GM18505 (cell line): ENCODE results near the gene NUP210.

Source experiments
- ATAC-seq: cut with Tn5 transposase; IDR thresholded peaks from one replicate; pipeline ENCODE4 v1.9.1; 2021; ENCODE audit not compliant: unreplicated experiment
- POLR2A ChIP-seq: IDR thresholded peaks from 4 replicates; pipeline ENCODE4 v1.6.1; 2011; ENCODE audit warnings: borderline replicate concordance; ENCODE audit not compliant: insufficient read depth, insufficient read length; ENCODE audit errors: extremely low read depth

Gene NUP210

DNA sequence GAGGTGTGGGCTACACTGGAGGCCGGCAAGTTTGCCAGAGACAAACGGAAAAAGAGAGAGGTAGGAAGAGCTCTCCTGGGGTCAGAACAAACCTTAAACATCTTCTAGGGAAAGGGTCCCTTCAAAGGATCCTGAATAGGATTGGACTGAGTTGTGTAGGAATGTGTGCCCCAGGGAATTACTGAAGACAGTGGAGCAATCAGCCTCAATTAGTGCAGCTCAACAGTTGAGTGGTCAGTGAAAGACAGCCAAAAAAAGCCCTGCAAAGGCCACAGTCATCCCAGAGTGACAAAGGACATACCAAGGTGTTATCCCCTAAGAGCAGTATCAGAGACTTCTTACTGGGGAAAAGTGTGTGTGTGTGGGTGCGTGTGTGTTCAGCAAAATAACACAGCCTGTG lies 70.3 kb downstream of the NUP210 start:
- ATAC-seq: no peak
- no peak for TF ChIP-seq POLR2A

DNA sequence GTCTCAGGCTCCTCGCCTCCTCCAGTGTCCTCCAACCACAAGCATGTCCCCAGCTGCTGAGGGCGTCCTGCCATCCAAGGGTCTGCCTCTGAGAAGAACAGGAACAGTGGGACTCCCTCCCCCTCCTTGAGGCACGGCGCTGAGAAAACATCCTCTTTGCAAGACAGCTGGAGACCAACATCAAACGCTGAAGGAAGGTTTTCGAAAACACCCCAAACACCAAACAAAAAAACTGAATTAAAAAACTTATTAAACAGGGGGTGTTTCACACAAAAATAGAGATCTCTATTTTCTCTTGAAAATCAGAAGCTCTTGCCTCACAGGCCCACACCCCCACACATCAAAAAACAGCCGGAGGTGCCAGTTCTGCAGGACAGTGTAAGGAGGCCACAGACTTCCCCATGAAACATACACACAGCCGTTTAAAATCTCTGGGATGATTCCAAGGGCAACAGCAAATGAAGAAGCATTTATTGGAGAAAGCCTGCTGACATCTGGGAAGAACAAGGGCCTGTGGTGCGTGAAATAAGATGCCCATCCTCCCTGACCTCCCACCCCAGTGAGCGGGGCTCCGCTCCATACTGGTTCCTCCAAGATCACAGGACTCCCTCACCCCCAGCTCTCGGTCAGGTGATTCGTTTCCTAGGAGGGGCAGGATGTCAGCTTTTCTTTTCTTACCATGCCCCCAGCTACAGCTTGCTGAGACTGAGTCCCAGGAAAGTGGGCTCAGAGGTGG lies 71.3 kb downstream of the NUP210 start:
- no peak for TF ChIP-seq POLR2A
- no peak for ATAC-seq

- TF ChIP-seq POLR2A: no peak
- ATAC-seq: no peak
Observed at GRCh38 chr3:13348100-13348499, 72.0 kb downstream of the NUP210 start.

GRCh38 chr3:13347390-13347950 lies 72.7 kb downstream of the NUP210 start:
- no peak for ATAC-seq
- TF ChIP-seq POLR2A: no peak

DNA sequence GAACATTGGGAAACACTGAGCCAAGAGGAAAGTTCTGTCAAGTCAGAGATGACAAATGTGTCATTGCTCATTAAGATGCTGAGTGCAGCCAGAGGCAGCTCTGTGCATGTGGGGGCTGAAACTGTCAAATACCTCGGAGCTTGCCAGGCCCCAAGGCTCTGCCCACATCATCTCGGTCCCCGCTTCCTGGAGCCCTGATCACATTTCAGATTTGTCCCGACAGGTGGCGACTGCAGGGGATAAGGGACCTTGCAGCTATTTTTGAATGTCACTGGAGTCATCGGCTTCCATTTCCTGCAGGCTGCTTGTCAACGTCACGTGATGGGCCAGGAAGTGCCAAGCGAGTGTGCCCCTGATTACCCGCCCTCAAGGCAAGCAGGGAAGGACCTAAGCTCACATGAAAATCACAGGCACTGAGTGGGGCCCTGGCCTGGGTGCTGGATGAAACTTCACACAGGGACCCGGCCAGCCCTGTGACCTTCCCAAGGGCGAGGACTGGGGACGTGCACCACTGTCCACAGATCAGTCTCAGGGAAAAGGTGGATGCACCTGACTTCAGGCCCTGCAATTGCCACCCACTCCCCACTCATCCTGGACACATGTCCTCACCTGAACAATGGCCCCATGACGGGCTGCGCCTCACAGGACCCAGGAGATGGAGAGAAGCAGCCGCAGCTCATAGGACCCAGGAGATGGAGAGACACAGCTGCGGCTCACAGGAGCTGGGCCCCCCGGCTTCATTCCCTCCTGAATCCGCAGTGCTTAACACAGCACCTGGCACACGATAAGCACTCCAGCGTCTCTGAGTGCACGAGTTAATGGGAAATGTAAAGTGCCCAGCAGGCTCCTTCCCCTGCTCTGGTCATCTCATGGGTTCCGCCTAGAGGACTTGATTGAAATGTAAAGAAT lies 73.4 kb downstream of the NUP210 start:
- ATAC-seq: no peak
- TF ChIP-seq POLR2A: no peak

GRCh38 chr3:13345772-13346171 lies 74.3 kb downstream of the NUP210 start:
- TF ChIP-seq POLR2A: no peak
- no peak for ATAC-seq

DNA sequence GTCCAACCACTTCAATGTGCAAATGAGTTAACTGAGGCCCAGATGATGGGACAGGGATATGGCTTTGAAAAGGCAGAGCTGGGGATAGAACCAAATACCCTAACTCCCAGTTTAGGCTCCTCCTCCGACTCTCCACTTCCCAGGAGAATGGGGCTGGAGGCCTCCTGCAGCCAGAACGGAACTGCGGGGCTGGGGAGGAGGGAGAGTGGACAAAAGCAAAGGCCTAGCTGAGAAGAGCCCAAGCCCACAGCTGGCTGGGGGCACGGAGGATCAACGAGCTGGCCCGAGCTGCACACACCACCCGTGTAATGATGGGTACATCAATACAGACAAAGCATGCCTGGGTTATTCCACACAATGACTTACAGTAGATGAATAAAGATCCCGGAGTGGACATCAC lies 74.8 kb downstream of the NUP210 start:
- TF ChIP-seq POLR2A: no peak

GRCh38 chr3:13344663-13345062 lies 75.5 kb downstream of the NUP210 start:
- no peak for TF ChIP-seq POLR2A
- ATAC-seq: no peak

More for the DNA sequence above, 74.8 kb downstream of the NUP210 start:
- no peak for ATAC-seq

DNA sequence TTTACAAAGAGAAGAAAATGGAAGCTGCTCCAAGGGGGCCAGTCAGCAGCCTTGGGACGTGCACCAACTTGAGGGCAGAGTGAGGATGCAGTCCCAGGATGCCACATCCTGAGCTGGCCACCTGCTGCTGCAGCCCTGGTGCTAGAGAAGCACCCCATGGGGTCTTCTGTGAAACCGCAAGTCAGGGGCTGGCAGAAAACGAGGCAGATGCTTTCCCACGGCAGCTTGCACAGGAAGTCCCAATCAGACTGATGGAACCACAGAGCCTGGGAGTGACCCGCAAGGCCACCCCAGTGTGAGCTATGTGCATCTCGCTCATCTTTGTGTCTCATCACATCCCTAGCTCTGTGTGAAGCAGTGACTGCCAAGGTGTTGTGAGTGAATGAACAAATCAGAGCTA lies 76.5 kb downstream of the NUP210 start:
- no peak for TF ChIP-seq POLR2A
- ATAC-seq: no peak

DNA sequence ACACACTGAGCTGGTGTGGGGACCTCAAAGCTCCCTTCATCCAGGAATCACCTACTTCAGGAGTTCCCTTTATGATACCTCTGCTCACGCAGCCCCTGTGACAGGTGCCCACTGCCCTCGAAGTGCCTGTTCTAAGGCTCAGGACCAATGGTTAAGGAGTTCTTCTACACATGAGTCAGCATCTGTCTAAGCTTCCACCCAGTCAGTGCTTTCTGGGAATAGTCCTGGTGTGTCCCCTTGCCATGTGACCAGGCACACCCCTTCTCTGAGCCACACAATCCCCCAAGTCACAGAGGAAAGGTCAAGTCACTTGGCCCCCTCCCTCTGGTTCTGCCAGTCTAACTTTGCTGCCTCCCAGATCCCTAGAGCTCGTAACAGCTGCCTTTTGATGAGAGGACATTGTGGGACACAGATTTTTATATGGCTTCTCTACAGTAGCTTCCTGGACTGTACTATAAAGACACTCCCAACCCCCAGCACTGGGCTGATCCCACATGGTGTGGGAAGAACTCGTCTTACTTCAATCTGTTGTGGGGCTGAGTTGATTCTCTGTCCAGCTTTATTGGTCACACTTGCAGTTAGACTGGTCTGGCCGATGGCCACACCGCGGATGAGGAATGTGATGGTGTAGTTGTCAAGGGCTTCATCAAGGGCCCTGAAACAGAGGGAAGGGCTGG lies 78.8 kb downstream of the NUP210 start:
- no peak for ATAC-seq
- peak; percentile 2 for TF ChIP-seq POLR2A

- TF ChIP-seq POLR2A: no peak
- ATAC-seq: no peak
Observed at GRCh38 chr3:13339833-13340232, 80.3 kb downstream of the NUP210 start.

DNA sequence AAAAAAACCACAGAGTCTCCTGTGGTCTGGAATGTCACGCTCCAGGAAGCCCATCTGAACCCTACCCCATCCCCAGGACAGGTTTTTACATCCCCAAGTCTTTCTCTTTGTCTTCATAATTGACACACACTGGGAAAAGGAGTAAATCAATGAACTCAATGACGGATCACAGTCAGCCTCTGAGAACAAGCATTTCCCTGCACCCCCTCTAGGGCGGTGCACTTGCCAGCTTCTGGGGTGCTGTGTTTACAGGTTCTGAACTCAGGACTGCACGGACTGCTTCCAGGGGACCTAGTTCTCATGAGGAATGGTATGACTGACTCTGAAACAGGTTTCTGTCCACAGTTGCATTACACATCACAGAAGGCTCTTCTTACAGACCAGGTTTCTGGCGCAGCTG lies 81.1 kb downstream of the NUP210 start:
- no peak for TF ChIP-seq POLR2A
- ATAC-seq: no peak

DNA sequence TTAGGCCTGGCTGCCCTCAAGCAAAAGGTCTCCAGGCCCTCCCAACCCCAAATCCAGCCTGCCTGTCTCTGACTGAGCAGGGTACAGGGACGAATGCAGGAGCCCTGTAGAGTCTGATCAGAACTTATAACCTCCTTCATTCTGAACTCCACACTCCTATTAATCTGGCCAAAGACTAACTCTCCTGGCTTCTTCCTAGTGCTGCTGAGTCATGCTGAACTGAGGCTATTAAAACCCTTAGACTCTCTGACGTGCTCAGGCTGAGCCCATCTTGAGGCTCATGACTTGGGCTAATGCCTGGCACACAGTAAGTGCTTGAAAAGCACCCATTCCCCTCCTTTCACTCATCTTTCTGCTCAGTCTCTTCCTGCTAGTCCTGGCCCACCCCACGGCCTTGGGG lies 81.9 kb downstream of the NUP210 start:
- no peak for ATAC-seq
- TF ChIP-seq POLR2A: no peak
